Keratinocyte (primary cell): ENCODE results near the gene VSIR. TPM values are rescaled to one million over a fixed set of nuclear protein-coding genes. Genes with fewer than 3 reads are reported as not detected.

Experiments
- DNase-seq: peaks from one replicate; pipeline ENCODE4 v3.0.0-alpha.2; 2011; ENCODE audit warnings: low read depth, missing footprints, low spot score
- FAIRE-seq: peaks from 2 replicates; lab custom pipeline; 2011; peaks lifted over from hg19 to GRCh38; lab: Jason Lieb, UNC
- H2AFZ ChIP-seq: 2 replicates; pipeline ENCODE4 v1.6.0; 2012; ENCODE audit warnings: low read length, control low read depth, inconsistent platforms; ENCODE audit not compliant: control insufficient read depth
- H3K27ac ChIP-seq: 2 replicates; pipeline ENCODE4 v1.5.1; 2011; ENCODE audit warnings: low read length; ENCODE audit not compliant: control insufficient read depth, insufficient read depth
- H3K27me3 ChIP-seq: 3 replicates; pipeline ENCODE4 v1.6.0; 2011; ENCODE audit warnings: low read length; ENCODE audit not compliant: control insufficient read depth, insufficient read depth; ENCODE audit errors: extremely low read depth
- H3K36me3 ChIP-seq, 2 experiments: 2 replicates in 1 of 2; 3 replicates in 1 of 2; pipeline ENCODE4 v1.5.1; 2011; ENCODE audit warnings: low read length in 2 of 2, mild to moderate bottlenecking in 1 of 2; ENCODE audit not compliant: control insufficient read depth in 2 of 2, insufficient read depth in 2 of 2; ENCODE audit errors: extremely low read depth in 1 of 2
- H3K4me1 ChIP-seq: 3 replicates; pipeline ENCODE4 v1.5.1; 2011; ENCODE audit warnings: low read length; ENCODE audit not compliant: control insufficient read depth, insufficient read depth; ENCODE audit errors: extremely low read depth
- H3K4me2 ChIP-seq: 3 replicates; pipeline ENCODE4 v1.6.0; 2011; ENCODE audit warnings: low read depth, low read length; ENCODE audit not compliant: control insufficient read depth, insufficient read depth; ENCODE audit errors: extremely low read depth
- H3K4me3 ChIP-seq, 3 experiments: fragments of 200-600 bp in 1 of 3; sonication (generic) in 1 of 3; 2 replicates in 2 of 3; 3 replicates in 1 of 3; pipeline ENCODE4 v1.5.1; 2011 to 2016; ENCODE audit warnings: low read length in 3 of 3, mild to moderate bottlenecking in 3 of 3, control low read depth in 2 of 3, inconsistent platforms in 1 of 3, low read depth in 1 of 3, mixed read lengths in 1 of 3, mixed run types in 1 of 3, moderate library complexity in 1 of 3; ENCODE audit not compliant: control insufficient read depth in 2 of 3, insufficient read depth in 2 of 3; ENCODE audit errors: extremely low read depth in 1 of 3
- H3K79me2 ChIP-seq: 2 replicates; pipeline ENCODE4 v1.6.0; 2012; ENCODE audit warnings: low read length; ENCODE audit not compliant: control insufficient read depth, insufficient read depth
- H3K9ac ChIP-seq: 3 replicates; pipeline ENCODE4 v1.6.0; 2011; ENCODE audit warnings: low read length; ENCODE audit not compliant: control insufficient read depth, insufficient read depth; ENCODE audit errors: extremely low read depth
- H3K9me1 ChIP-seq: 3 replicates; pipeline ENCODE4 v1.6.0; 2011; ENCODE audit warnings: low read length; ENCODE audit not compliant: control insufficient read depth, insufficient read depth; ENCODE audit errors: extremely low read depth
- H3K9me3 ChIP-seq: 2 replicates; pipeline ENCODE4 v1.5.1; 2012; ENCODE audit warnings: low read depth, low read length; ENCODE audit not compliant: control insufficient read depth
- H4K20me1 ChIP-seq: 3 replicates; pipeline ENCODE4 v1.6.0; 2011; ENCODE audit warnings: low read length; ENCODE audit not compliant: control insufficient read depth, insufficient read depth; ENCODE audit errors: extremely low read depth
- EZH2 ChIP-seq: IDR thresholded peaks from one replicate; pipeline ENCODE4 v1.6.1; 2012; ENCODE audit warnings: inconsistent platforms, mild to moderate bottlenecking, low read length, moderate library complexity
- dilution Hi-C: fragments of 300-500 bp; cut with MboI; formaldehyde crosslinking; loops from one replicate; pipeline ENCODE4 v1.7.0; 2020; ENCODE audit warnings: low sequenced_read_pairs; ENCODE audit not compliant: extremely low pct_ligation_motif_present
- polyA plus RNA-seq, 5 experiments: library from polyadenylated mRNA; depleted of rRNA in 3 of 5; stranded (reverse) in 3 of 5; stranded (forward) in 1 of 5; unstranded in 1 of 5; fragments of >200 nt; gene quantifications; 1 replicate in 1 of 5; 2 replicates in 3 of 5; 3 replicates in 1 of 5; pipeline versions ENCODE4 v1.2.1 to v1.2.3, GENCODE V29; 2011 to 2012; ENCODE audit warnings: missing spikeins in 2 of 5, low read depth in 1 of 5, low replicate concordance in 1 of 5
- TF ChIP-seq, protein P1 (sequence below), 3 experiments: IDR thresholded peaks in 1 of 3; conservative IDR thresholded peaks in 1 of 3; optimal IDR thresholded peaks in 1 of 3; 2 replicates in 2 of 3; 3 replicates in 1 of 3; pipeline versions ENCODE3 to v1.5.1; 2011; ENCODE audit warnings: low read length in 3 of 3, mild to moderate bottlenecking in 3 of 3, moderate library complexity in 2 of 3, control low read depth in 1 of 3, inconsistent platforms in 1 of 3; ENCODE audit not compliant: insufficient read depth in 2 of 3; ENCODE audit errors: extremely low read depth in 1 of 3

VSIR gene
- polyA plus RNA-seq, 1 donor (not counting 4 experiments of a cell fraction or from before 2014, with no cell fraction given) = 8.1 TPM

DNA sequence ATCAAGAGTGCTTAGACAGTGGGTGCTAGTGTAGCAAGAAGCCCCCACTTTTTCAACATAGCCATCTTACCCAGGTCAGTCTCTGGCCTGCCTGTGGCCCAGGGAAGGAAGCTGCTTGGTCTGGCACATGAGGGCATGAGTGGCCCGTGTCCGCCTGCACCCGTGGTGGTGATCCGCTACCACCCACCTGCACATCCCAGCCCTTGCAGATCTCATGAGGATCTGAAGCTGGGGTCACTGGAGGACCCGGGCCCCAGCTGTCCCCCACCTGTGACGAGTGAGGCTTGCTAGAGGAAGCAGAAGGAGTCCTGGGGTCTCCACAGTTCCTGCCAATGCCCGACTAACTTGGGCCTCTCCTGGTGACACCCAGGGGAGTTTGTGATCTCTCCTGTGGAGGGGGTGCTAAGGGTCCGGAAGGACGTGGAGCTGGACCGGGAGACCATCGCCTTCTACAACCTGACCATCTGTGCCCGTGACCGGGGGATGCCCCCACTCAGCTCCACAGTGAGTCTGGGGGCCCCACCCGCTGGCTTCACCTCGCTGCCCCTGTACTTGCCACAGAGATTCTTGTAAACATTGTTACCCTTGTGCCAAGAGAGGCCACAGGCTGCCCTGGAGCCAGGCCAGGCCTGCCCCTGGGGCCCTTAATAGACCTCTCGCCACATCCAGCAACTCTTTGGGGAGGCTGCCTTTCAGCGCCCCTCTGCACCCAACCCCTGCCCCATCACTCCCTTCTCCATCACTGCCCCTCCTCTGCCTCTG, 10.8 kb upstream of the VSIR start:
- TF ChIP-seq, protein P1, sequence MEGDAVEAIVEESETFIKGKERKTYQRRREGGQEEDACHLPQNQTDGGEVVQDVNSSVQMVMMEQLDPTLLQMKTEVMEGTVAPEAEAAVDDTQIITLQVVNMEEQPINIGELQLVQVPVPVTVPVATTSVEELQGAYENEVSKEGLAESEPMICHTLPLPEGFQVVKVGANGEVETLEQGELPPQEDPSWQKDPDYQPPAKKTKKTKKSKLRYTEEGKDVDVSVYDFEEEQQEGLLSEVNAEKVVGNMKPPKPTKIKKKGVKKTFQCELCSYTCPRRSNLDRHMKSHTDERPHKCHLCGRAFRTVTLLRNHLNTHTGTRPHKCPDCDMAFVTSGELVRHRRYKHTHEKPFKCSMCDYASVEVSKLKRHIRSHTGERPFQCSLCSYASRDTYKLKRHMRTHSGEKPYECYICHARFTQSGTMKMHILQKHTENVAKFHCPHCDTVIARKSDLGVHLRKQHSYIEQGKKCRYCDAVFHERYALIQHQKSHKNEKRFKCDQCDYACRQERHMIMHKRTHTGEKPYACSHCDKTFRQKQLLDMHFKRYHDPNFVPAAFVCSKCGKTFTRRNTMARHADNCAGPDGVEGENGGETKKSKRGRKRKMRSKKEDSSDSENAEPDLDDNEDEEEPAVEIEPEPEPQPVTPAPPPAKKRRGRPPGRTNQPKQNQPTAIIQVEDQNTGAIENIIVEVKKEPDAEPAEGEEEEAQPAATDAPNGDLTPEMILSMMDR (optimal IDR thresholded peaks at IDR 0.05 in 1 of 3, IDR thresholded peaks at IDR 0.05 in 1 of 3, conservative IDR thresholded peaks at IDR 0.05 in 1 of 3; ENCODE audit: extremely low read depth in 1 of 3, insufficient read depth in 2 of 3, low read length in 3 of 3) = no peak
- TF ChIP-seq EZH2 = no peak
- dilution Hi-C loops = no loop called here
- H3K4me3 ChIP-seq = no peak overlapping the region
- no peak for DNase-seq
- H2AFZ ChIP-seq = no peak overlapping the region
- H3K4me2 ChIP-seq = no peak overlapping the region
- H3K9me3 ChIP-seq = no peaks in the 10 kb centered on the region
- no peak for FAIRE-seq
- no peak overlapping the region for H3K9ac ChIP-seq
- H3K4me1 ChIP-seq = no peaks in the 10 kb centered on the region
- no peaks in the 10 kb centered on the region for H3K9me1 ChIP-seq
- no peak overlapping the region for H3K27ac ChIP-seq
- H3K36me3 ChIP-seq = no peaks in the 10 kb centered on the region
- H3K27me3 ChIP-seq = peaks cover 19% of the 10 kb centered on the region
- no peaks in the 10 kb centered on the region for H3K79me2 ChIP-seq
- H4K20me1 ChIP-seq = no peaks in the 10 kb centered on the region

DNA sequence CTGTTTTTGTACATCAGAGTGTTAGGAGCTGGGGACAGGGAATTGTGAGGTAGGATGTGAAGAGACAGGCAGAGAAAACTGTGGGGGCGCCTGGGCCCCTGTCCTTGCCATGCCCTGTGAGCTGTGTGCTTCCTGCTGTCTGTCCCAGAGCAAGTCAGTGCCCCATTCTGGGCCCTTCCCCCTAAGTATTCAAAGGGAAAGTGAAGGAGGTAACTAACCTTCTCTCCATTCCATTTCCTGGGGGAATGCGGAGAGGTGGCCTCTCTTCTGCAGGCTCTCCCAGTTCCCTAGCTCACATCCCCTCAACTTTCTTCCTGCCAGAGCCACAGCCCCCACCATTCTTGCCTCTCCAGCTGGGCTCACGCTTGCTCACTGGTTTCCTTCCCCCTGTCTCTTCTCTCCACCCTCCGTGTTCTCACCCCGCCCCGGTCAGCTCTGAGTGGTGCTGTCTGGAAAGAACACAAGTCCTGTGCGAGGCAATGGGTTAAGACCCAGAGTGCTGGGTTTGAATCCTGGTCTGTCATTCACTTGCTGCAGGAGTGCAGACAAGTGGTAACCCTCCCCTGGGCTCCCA, 9.7 kb upstream of the VSIR start:
- H3K27ac ChIP-seq = no peak overlapping the region
- H3K9ac ChIP-seq = no peak overlapping the region
- no peaks in the 10 kb centered on the region for H3K79me2 ChIP-seq
- no peak overlapping the region for H3K4me3 ChIP-seq
- dilution Hi-C loops = no loop called here
- H3K9me3 ChIP-seq = no peaks in the 10 kb centered on the region
- H4K20me1 ChIP-seq = no peaks in the 10 kb centered on the region
- H3K4me1 ChIP-seq = no peaks in the 10 kb centered on the region
- no peaks in the 10 kb centered on the region for H3K9me1 ChIP-seq
- TF ChIP-seq, protein P1 (optimal IDR thresholded peaks at IDR 0.05 in 1 of 3, IDR thresholded peaks at IDR 0.05 in 1 of 3, conservative IDR thresholded peaks at IDR 0.05 in 1 of 3; ENCODE audit: extremely low read depth in 1 of 3, insufficient read depth in 2 of 3, low read length in 3 of 3) = no peak
- no peak for TF ChIP-seq EZH2
- no peak overlapping the region for H3K4me2 ChIP-seq
- H2AFZ ChIP-seq = no peak overlapping the region
- FAIRE-seq = no peak
- H3K27me3 ChIP-seq = peaks cover 19% of the 10 kb centered on the region
- DNase-seq = no peak
- H3K36me3 ChIP-seq = no peaks in the 10 kb centered on the region
